Kidney epithelial cell (primary cell): ENCODE data around the gene MCM3. TPM values are rescaled to one million over a fixed set of nuclear protein-coding genes. Genes with fewer than 3 reads are reported as not detected.

Experiments used
- DNase-seq: peaks from one replicate; pipeline ENCODE4 v3.0.0-alpha.2; 2010; ENCODE audit warnings: low read depth
- H3K27me3 ChIP-seq: 2 replicates; pipeline ENCODE4 v1.6.0; 2011; ENCODE audit warnings: low read length; ENCODE audit not compliant: control insufficient read depth, insufficient read depth
- H3K36me3 ChIP-seq: 2 replicates; pipeline ENCODE4 v1.5.1; 2011; ENCODE audit warnings: low read length; ENCODE audit not compliant: control insufficient read depth, insufficient read depth
- H3K4me3 ChIP-seq: 2 replicates; pipeline ENCODE4 v1.5.1; 2011; ENCODE audit warnings: low read depth, mild to moderate bottlenecking, control low read depth, low read length
- CTCF ChIP-seq: IDR thresholded peaks from 2 replicates; pipeline ENCODE4 v1.5.1; 2011; ENCODE audit warnings: mild to moderate bottlenecking, moderate library complexity, low read length, control low read depth, inconsistent platforms; ENCODE audit not compliant: insufficient read depth, poor library complexity, severe bottlenecking
- total RNA-seq: library from RNA; depleted of rRNA; stranded (reverse); fragments of >200 nt; gene quantifications from 2 replicates; pipeline ENCODE4 v1.2.3, GENCODE V29; 2015

Gene MCM3
- total RNA-seq, 1 donor from 2014 or later = 37.1 TPM

- H3K27me3 ChIP-seq = no peaks in the 10 kb centered on the region
- no peak for DNase-seq
- TF ChIP-seq CTCF = no peak
- no peak overlapping the region for H3K4me3 ChIP-seq
- no peaks in the 10 kb centered on the region for H3K36me3 ChIP-seq
Observed at GRCh38 chr6:52317211-52317610, 32.7 kb upstream of the MCM3 start.

GRCh38 chr6:52314752-52315151 lies 30.2 kb upstream of the MCM3 start:
- Histone ChIP-seq H3K27me3 (no peaks in the 10 kb centered on the region), H3K36me3 (no peaks in the 10 kb centered on the region), H3K4me3 (no peak overlapping the region)
- no peak for TF ChIP-seq CTCF
- no peak for DNase-seq

GRCh38 chr6:52312461-52312860 lies 27.9 kb upstream of the MCM3 start:
- TF ChIP-seq CTCF = no peak
- no peaks in the 10 kb centered on the region for H3K27me3 ChIP-seq
- no peak overlapping the region for H3K4me3 ChIP-seq
- no peak for DNase-seq
- H3K36me3 ChIP-seq = no peaks in the 10 kb centered on the region

GRCh38 chr6:52310932-52311331 lies 26.4 kb upstream of the MCM3 start:
- no peak for DNase-seq
- H3K36me3 ChIP-seq = no peaks in the 10 kb centered on the region
- no peak overlapping the region for H3K4me3 ChIP-seq
- TF ChIP-seq CTCF = no peak
- H3K27me3 ChIP-seq = no peaks in the 10 kb centered on the region

- TF ChIP-seq CTCF = no peak
- no peak overlapping the region for H3K4me3 ChIP-seq
Observed at GRCh38 chr6:52307900-52308372, 23.4 kb upstream of the MCM3 start.

More at GRCh38 chr6:52307900-52308372, 23.4 kb upstream of the MCM3 start:
- no peak for DNase-seq
- H3K36me3 ChIP-seq = no peaks in the 10 kb centered on the region
- H3K27me3 ChIP-seq = no peaks in the 10 kb centered on the region
